ENCODE data around the gene LMBR1. TPM values are rescaled to one million over a fixed set of nuclear protein-coding genes. Genes with fewer than 3 reads are reported as not detected.

Gene LMBR1
- total and polyA plus RNA-seq, 2 of the 13 experiments (the other 11 are each of a cell fraction or from before 2014, with no cell fraction given) = 20.9 to 39.6 TPM

DNA sequence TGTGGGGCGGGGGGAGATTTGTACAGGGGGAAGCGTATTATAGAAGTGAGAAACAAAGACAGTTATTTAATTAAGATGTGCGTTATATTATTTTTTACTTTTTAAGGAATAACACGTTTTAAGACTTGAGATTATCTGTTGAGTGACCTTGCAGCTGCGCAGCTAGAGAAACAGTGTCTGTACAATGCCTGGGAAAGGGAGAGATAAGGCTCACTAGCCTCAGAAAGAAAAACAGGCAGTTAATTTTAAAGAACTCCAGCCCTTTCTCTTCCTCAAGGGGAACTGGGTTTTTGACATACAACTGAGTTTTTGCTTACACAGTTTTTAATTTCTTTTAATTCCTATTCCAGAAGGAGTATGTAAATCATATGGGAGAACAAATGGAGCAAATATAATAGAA is 50.7 kb downstream of the LMBR1 start:
- in situ Hi-C loops (cut with HindIII; ENCODE audit: extremely low pct_ligation_motif_present, low pct_unique_long_range_greater_than_20kb) = no loop called here
- Histone ChIP-seq H3K4me3 (replicated peaks in 1 of 3; ENCODE audit: insufficient read depth in 1 of 3, low read depth in 2 of 3, low read length in 3 of 3) (no peak overlapping the region), H3K36me3 (replicated peaks in 1 of 2; ENCODE audit: control insufficient read depth in 1 of 2, insufficient read depth in 2 of 2, low read length in 2 of 2) (no peaks in the 10 kb centered on the region), H3K9me3 (ENCODE audit: low read length) (no peaks in the 10 kb centered on the region), H3K27me3 (ENCODE audit: control insufficient read depth in 1 of 2, insufficient read depth in 2 of 2, low read length in 2 of 2) (no peaks in the 10 kb centered on the region), H3K79me2 (ENCODE audit: insufficient read depth, low read length) (peaks cover 25% of the 10 kb centered on the region), H4K20me1 (ENCODE audit: insufficient read depth, low read length) (no peaks in the 10 kb centered on the region), H3K4me2 (ENCODE audit: low read depth, low read length) (no peak overlapping the region), H2AFZ (ENCODE audit: low read length) (no peak overlapping the region), H3K4me1 (ENCODE audit: insufficient read depth, low read length) (peaks cover 8% of the 10 kb centered on the region), H3K27ac (ENCODE audit: extremely low read length, insufficient read depth, low read length) (no peak overlapping the region), H3K9ac (ENCODE audit: insufficient read depth, low read depth, low read length) (no peak overlapping the region)
- no peak for DNase-seq (ENCODE audit: low spot score)
- no peak for FAIRE-seq
- no peak for ATAC-seq
- intact Hi-C loops (cut with micrococcal nuclease; ENCODE audit: unreplicated experiment) = no loop called here
- ChIA-PET CTCF (ENCODE audit: low intra/inter-chr PET ratio, low total read pairs) (no interaction called here), POLR2A (no interaction called here)
- no TSS peak for BruUV-seq (replicated peaks)
- 96% methylated on average over 5 of the region's 5 CpGs for WGBS (ENCODE audit: low lambda C conversion rate)
- TF ChIP-seq, protein P1, sequence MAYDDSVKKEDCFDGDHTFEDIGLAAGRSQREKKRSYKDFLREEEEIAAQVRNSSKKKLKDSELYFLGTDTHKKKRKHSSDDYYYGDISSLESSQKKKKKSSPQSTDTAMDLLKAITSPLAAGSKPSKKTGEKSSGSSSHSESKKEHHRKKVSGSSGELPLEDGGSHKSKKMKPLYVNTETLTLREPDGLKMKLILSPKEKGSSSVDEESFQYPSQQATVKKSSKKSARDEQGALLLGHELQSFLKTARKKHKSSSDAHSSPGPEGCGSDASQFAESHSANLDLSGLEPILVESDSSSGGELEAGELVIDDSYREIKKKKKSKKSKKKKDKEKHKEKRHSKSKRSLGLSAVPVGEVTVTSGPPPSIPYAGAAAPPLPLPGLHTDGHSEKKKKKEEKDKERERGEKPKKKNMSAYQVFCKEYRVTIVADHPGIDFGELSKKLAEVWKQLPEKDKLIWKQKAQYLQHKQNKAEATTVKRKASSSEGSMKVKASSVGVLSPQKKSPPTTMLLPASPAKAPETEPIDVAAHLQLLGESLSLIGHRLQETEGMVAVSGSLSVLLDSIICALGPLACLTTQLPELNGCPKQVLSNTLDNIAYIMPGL (CRISPR knock-in tag; IDR thresholded peaks at IDR 0.05; ENCODE audit: borderline replicate concordance in 1 of 2, low read depth in 1 of 2) = no peak
- TF ChIP-seq ZNF792 (CRISPR knock-in tag; IDR thresholded peaks at IDR 0.05) = no peak
- no peak for TF ChIP-seq ARHGAP35 (CRISPR knock-in tag; IDR thresholded peaks at IDR 0.05; ENCODE audit: borderline replicate concordance)
- no peak for TF ChIP-seq GTF3A (CRISPR knock-in tag; conservative IDR thresholded peaks at IDR 0.05)
- no peak for TF ChIP-seq NONO (IDR thresholded peaks at IDR 0.05)
- no peak for TF ChIP-seq NONO (CRISPR knock-in tag; conservative IDR thresholded peaks at IDR 0.05)
- TF ChIP-seq PRPF4 (IDR thresholded peaks at IDR 0.05; ENCODE audit: low read depth, low read length, poor library complexity, severe bottlenecking) = no peak
- TF ChIP-seq ZNF160 (CRISPR knock-in tag; IDR thresholded peaks at IDR 0.05) = no peak
- TF ChIP-seq, protein P2, sequence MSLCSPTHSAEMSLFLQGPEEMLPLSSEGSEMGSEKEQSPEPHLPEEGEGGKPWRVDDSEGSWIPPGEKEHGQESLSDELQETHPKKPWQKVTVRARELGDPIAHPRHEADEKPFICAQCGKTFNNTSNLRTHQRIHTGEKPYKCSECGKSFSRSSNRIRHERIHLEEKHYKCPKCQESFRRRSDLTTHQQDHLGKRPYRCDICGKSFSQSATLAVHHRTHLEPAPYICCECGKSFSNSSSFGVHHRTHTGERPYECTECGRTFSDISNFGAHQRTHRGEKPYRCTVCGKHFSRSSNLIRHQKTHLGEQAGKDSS (CRISPR knock-in tag; IDR thresholded peaks at IDR 0.05; ENCODE audit: borderline replicate concordance, low read depth) = no peak
- no peak for TF ChIP-seq ATAD3A (CRISPR knock-in tag; IDR thresholded peaks at IDR 0.05)
- no peak for TF ChIP-seq ZNF839 (CRISPR knock-in tag; IDR thresholded peaks at IDR 0.05; ENCODE audit: borderline replicate concordance)
- no peak for TF ChIP-seq THYN1 (CRISPR knock-in tag; IDR thresholded peaks at IDR 0.05; ENCODE audit: borderline replicate concordance, low read depth)

Measured in HepG2 (cell line).